ENCODE results near the gene PAWR. TPM values are rescaled to one million over a fixed set of nuclear protein-coding genes. Genes with fewer than 3 reads are reported as not detected.
A peak's percentile ranks its signal among the peaks of the same experiment; 100 is the strongest.

PAWR gene
- total and polyA plus RNA-seq, 2 experiments from 2014 or later, result 54.4 to 62.6 TPM

GRCh38 chr12:79725987-79726386 is 35.2 kb upstream of the PAWR start:
- WGBS, 2 experiments (ENCODE audit: low coverage in 1 of 2, low lambda C conversion rate in 2 of 2, missing lambda C conversion rate in 2 of 2), result 0% methylated on average over 1 of the region's 1 CpG
- in situ Hi-C loops (cut with MboI), result loop anchor here (25.0 kb wide), 2 partner anchors 164 to 314 kb away; no protein-coding TSS in a partner anchor
- Histone ChIP-seq H2AFZ (no peak overlapping the region), H3K9me2 (ENCODE audit: insufficient read depth) (no peaks in the 10 kb centered on the region), H3K9me3 (ENCODE audit: low read depth) (no peaks in the 10 kb centered on the region), H3K27ac (peak overlapping the region; percentile 47), H3F3A (ENCODE audit: insufficient read depth) (peaks cover 20% of the 10 kb centered on the region; the same call in 1 of the 2 replicates), H3K27me3 (replicated peaks; ENCODE audit: insufficient read depth) (no peaks in the 10 kb centered on the region), H4K20me1 (ENCODE audit: insufficient read depth) (no peaks in the 10 kb centered on the region), H3K9ac (no peak overlapping the region), H3K4me2 (ENCODE audit: unreplicated experiment) (peak overlapping the region; percentile 49), H3K36me3 (ENCODE audit: low read depth) (no peaks in the 10 kb centered on the region), H3K79me2 (ENCODE audit: insufficient read depth) (no peaks in the 10 kb centered on the region), H3K4me3 (peak overlapping the region; percentile 10; the same call in 1 of the 2 replicates), H3K4me1 (ENCODE audit: insufficient read depth) (peaks cover 23% of the 10 kb centered on the region)
- peak; percentile 85 for DNase-seq
- TF ChIP-seq EZH2 (IDR thresholded peaks at IDR 0.05; ENCODE audit: insufficient read depth, poor library complexity, severe bottlenecking) (no peak), EZH2phosphoT487 (IDR thresholded peaks at IDR 0.05; ENCODE audit: insufficient read depth, low read depth) (no peak)

- Histone ChIP-seq H3K9me3 (ENCODE audit: low read depth) (no peaks in the 10 kb centered on the region), H3K4me3 (no peak overlapping the region), H3K27ac (no peak overlapping the region), H3K79me2 (ENCODE audit: insufficient read depth) (no peaks in the 10 kb centered on the region), H3K4me1 (ENCODE audit: insufficient read depth) (no peaks in the 10 kb centered on the region), H3F3A (ENCODE audit: insufficient read depth) (no peaks in the 10 kb centered on the region), H3K4me2 (ENCODE audit: unreplicated experiment) (no peak overlapping the region), H3K27me3 (replicated peaks; ENCODE audit: insufficient read depth) (no peaks in the 10 kb centered on the region), H3K9ac (no peak overlapping the region), H4K20me1 (ENCODE audit: insufficient read depth) (no peaks in the 10 kb centered on the region), H3K36me3 (ENCODE audit: low read depth) (no peaks in the 10 kb centered on the region), H3K9me2 (ENCODE audit: insufficient read depth) (no peaks in the 10 kb centered on the region), H2AFZ (no peak overlapping the region)
- no peak for TF ChIP-seq EZH2 (IDR thresholded peaks at IDR 0.05; ENCODE audit: insufficient read depth, poor library complexity, severe bottlenecking)
- TF ChIP-seq EZH2phosphoT487 (IDR thresholded peaks at IDR 0.05; ENCODE audit: insufficient read depth, low read depth), result no peak
- WGBS, 2 experiments (ENCODE audit: low coverage in 1 of 2, low lambda C conversion rate in 2 of 2, missing lambda C conversion rate in 2 of 2), result 75 to 76% methylated on average over 4 of the region's 4 CpGs
- in situ Hi-C loops (cut with MboI), result no loop called here
- no peak for DNase-seq
Measured at GRCh38 chr12:79717006-79717405, 26.2 kb upstream of the PAWR start.

GRCh38 chr12:79715308-79715707 is 24.5 kb upstream of the PAWR start:
- Histone ChIP-seq H3K9ac (no peak overlapping the region), H3K4me3 (no peak overlapping the region), H3K4me1 (ENCODE audit: insufficient read depth) (no peaks in the 10 kb centered on the region), H4K20me1 (ENCODE audit: insufficient read depth) (no peaks in the 10 kb centered on the region), H3K79me2 (ENCODE audit: insufficient read depth) (no peaks in the 10 kb centered on the region), H3K4me2 (ENCODE audit: unreplicated experiment) (no peak overlapping the region), H3K36me3 (ENCODE audit: low read depth) (no peaks in the 10 kb centered on the region), H3K27ac (no peak overlapping the region), H2AFZ (no peak overlapping the region), H3K9me2 (ENCODE audit: insufficient read depth) (no peaks in the 10 kb centered on the region), H3K27me3 (replicated peaks; ENCODE audit: insufficient read depth) (no peaks in the 10 kb centered on the region), H3F3A (ENCODE audit: insufficient read depth) (no peaks in the 10 kb centered on the region), H3K9me3 (ENCODE audit: low read depth) (no peaks in the 10 kb centered on the region)
- 93 to 97% methylated on average over 3 of the region's 3 CpGs for WGBS, 2 experiments (ENCODE audit: low coverage in 1 of 2, low lambda C conversion rate in 2 of 2, missing lambda C conversion rate in 2 of 2)
- no peak for DNase-seq
- in situ Hi-C loops (cut with MboI), result no loop called here
- TF ChIP-seq EZH2 (IDR thresholded peaks at IDR 0.05; ENCODE audit: insufficient read depth, poor library complexity, severe bottlenecking), result no peak
- TF ChIP-seq EZH2phosphoT487 (IDR thresholded peaks at IDR 0.05; ENCODE audit: insufficient read depth, low read depth), result no peak

GRCh38 chr12:79710707-79711483 is 20.1 kb upstream of the PAWR start:
- H3K36me3 ChIP-seq (ENCODE audit: low read depth), result no peaks in the 10 kb centered on the region
- no peak overlapping the region for H3K4me3 ChIP-seq
- H4K20me1 ChIP-seq (ENCODE audit: insufficient read depth), result no peaks in the 10 kb centered on the region
- no peak overlapping the region for H3K4me2 ChIP-seq (ENCODE audit: unreplicated experiment)
- H3F3A ChIP-seq (ENCODE audit: insufficient read depth), result peaks cover 6% of the 10 kb centered on the region; the same call in 1 of the 2 replicates
- no peaks in the 10 kb centered on the region for H3K9me3 ChIP-seq (ENCODE audit: low read depth)
- H3K4me1 ChIP-seq (ENCODE audit: insufficient read depth), result peaks cover 7% of the 10 kb centered on the region
- 71% methylated on average over 27 to 35 of the region's 50 CpGs for WGBS, 2 experiments (ENCODE audit: low coverage in 1 of 2, low lambda C conversion rate in 2 of 2, missing lambda C conversion rate in 2 of 2)
- no peaks in the 10 kb centered on the region for H3K27me3 ChIP-seq (replicated peaks; ENCODE audit: insufficient read depth)
- H3K27ac ChIP-seq, result no peak overlapping the region
- in situ Hi-C loops (cut with MboI), result no loop called here
- H2AFZ ChIP-seq, result no peak overlapping the region
- TF ChIP-seq EZH2 (IDR thresholded peaks at IDR 0.05; ENCODE audit: insufficient read depth, poor library complexity, severe bottlenecking) (no peak), EZH2phosphoT487 (IDR thresholded peaks at IDR 0.05; ENCODE audit: insufficient read depth, low read depth) (no peak)
- no peaks in the 10 kb centered on the region for H3K79me2 ChIP-seq (ENCODE audit: insufficient read depth)
- H3K9ac ChIP-seq, result no peak overlapping the region
- no peaks in the 10 kb centered on the region for H3K9me2 ChIP-seq (ENCODE audit: insufficient read depth)
- no peak for DNase-seq
